Caco-2 (cell line): Measurements from ENCODE around the gene PANX3. TPM values are rescaled to one million over a fixed set of nuclear protein-coding genes. Genes with fewer than 3 reads are reported as not detected.

Experiments
- BruUV-seq: library from RNA; stranded (reverse); fragments of 400-500 nt; replicated peaks from 2 replicates; lab custom pipeline; 2021; lab: Mats Ljungman, UMichigan
- CTCF ChIA-PET: fragments of 300-600 bp; sonication (Branson Sonifier 250); formaldehyde crosslinking; loops from one replicate; lab custom pipeline; 2022; ENCODE audit warnings: antibody characterized with exemption; lab: Charles Lee
- POLR2A ChIA-PET: fragments of 300-600 bp; sonication (Branson Sonifier 250); formaldehyde crosslinking; loops from one replicate; lab custom pipeline; 2022; ENCODE audit warnings: antibody characterized with exemption; lab: Charles Lee
- DNase-seq, 2 experiments: peaks; one replicate each; pipeline versions ENCODE4 v3.0.0 to v3.0.0-alpha.2; 2020 to 2022
- H3K27me3 ChIP-seq: replicated peaks from 2 replicates; pipeline ENCODE4 v1.6.0; 2011; ENCODE audit warnings: low read length; ENCODE audit not compliant: control insufficient read depth, insufficient read depth
- H3K36me3 ChIP-seq: 2 replicates; pipeline ENCODE4 v1.5.1; 2011; ENCODE audit warnings: low read length; ENCODE audit not compliant: control insufficient read depth, insufficient read depth
- H3K4me1 ChIP-seq: fragments of 250-450 bp; sonication (Bioruptor Pico); 2 replicates; pipeline ENCODE4 v1.5.1; 2020; ENCODE audit warnings: mild to moderate bottlenecking
- H3K4me3 ChIP-seq: 2 replicates; pipeline ENCODE4 v1.5.1; 2011; ENCODE audit warnings: low read depth, mild to moderate bottlenecking, control low read depth, low read length
- H3K9me3 ChIP-seq: fragments of 250-450 bp; sonication (Bioruptor Pico); 2 replicates; pipeline ENCODE4 v1.5.1; 2020; ENCODE audit warnings: mild to moderate bottlenecking, moderate library complexity
- H3K27ac Mint-ChIP-seq: one replicate; pipeline ENCODE4 v1.8.0; 2022; ENCODE audit warnings: mixed read lengths; ENCODE audit not compliant: unreplicated experiment
- H3K27me3 Mint-ChIP-seq: one replicate; pipeline ENCODE4 v1.8.0; 2022; ENCODE audit warnings: mixed read lengths; ENCODE audit not compliant: insufficient read depth, unreplicated experiment
- H3K36me3 Mint-ChIP-seq: one replicate; pipeline ENCODE4 v1.8.0; 2022; ENCODE audit warnings: mild to moderate bottlenecking, mixed read lengths; ENCODE audit not compliant: insufficient read depth, unreplicated experiment
- H3K4me1 Mint-ChIP-seq: one replicate; pipeline ENCODE4 v1.8.0; 2022; ENCODE audit warnings: low read depth, mixed read lengths; ENCODE audit not compliant: unreplicated experiment
- H3K4me3 Mint-ChIP-seq: one replicate; pipeline ENCODE4 v1.8.0; 2022; ENCODE audit warnings: mild to moderate bottlenecking, moderate library complexity, mixed read lengths; ENCODE audit not compliant: unreplicated experiment
- H3K9me3 Mint-ChIP-seq: one replicate; pipeline ENCODE4 v1.8.0; 2022; ENCODE audit warnings: mixed read lengths; ENCODE audit not compliant: unreplicated experiment
- intact Hi-C: fragments of 100-400 bp; cut with micrococcal nuclease; formaldehyde crosslinking; loops from one replicate; pipeline ENCODE4 v1.10.0; 2022; ENCODE audit not compliant: unreplicated experiment
- total RNA-seq: library from RNA; stranded (reverse); gene quantifications from 2 replicates; pipeline ENCODE4 v1.2.3, GENCODE V29; 2022
- TF ChIP-seq, protein P1 (sequence below), 2 experiments: fragments of 200-600 bp in 1 of 2; IDR thresholded peaks; 1 replicate in 1 of 2; 2 replicates in 1 of 2; pipeline versions ENCODE4 v1.5.1 to v1.8.0; 2011 to 2022; ENCODE audit warnings: antibody characterized with exemption in 1 of 2, control low read depth in 1 of 2, inconsistent platforms in 1 of 2, low read depth in 1 of 2, low read length in 1 of 2, mild to moderate bottlenecking in 1 of 2, moderate library complexity in 1 of 2; ENCODE audit not compliant: insufficient read depth in 1 of 2, severe bottlenecking in 1 of 2, unreplicated experiment in 1 of 2

Gene PANX3
- total RNA-seq, 1 experiment from 2014 or later = not detected

DNA sequence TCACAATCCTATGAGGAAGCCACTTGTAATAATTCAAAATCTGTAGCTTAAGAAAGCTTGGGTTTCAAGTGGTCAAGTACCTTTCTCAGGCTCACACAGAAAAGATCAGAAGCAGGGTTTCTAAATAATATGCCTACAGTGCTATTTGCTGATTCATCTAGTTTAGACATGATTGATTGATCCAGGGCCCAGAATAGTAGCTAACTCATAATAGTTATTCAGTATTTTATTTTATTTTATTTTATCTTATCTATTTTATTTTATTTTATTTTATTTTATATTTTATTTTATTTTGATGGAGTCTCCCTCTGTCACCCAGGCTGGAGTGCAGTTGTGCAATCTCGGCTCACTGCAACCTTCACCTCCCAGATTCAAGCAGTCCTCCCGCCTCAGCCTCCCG, 15.9 kb upstream of the PANX3 start:
- intact Hi-C loops = no loop called here
- H3K9me3 Mint-ChIP-seq = no peaks in the 10 kb centered on the region
- POLR2A ChIA-PET = no interaction called here
- H3K36me3 ChIP-seq = no peaks in the 10 kb centered on the region
- no peak overlapping the region for H3K4me3 Mint-ChIP-seq
- no peaks in the 10 kb centered on the region for H3K36me3 Mint-ChIP-seq
- TF ChIP-seq, protein P1, sequence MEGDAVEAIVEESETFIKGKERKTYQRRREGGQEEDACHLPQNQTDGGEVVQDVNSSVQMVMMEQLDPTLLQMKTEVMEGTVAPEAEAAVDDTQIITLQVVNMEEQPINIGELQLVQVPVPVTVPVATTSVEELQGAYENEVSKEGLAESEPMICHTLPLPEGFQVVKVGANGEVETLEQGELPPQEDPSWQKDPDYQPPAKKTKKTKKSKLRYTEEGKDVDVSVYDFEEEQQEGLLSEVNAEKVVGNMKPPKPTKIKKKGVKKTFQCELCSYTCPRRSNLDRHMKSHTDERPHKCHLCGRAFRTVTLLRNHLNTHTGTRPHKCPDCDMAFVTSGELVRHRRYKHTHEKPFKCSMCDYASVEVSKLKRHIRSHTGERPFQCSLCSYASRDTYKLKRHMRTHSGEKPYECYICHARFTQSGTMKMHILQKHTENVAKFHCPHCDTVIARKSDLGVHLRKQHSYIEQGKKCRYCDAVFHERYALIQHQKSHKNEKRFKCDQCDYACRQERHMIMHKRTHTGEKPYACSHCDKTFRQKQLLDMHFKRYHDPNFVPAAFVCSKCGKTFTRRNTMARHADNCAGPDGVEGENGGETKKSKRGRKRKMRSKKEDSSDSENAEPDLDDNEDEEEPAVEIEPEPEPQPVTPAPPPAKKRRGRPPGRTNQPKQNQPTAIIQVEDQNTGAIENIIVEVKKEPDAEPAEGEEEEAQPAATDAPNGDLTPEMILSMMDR (IDR thresholded peaks at IDR 0.05; ENCODE audit: insufficient read depth in 1 of 2, low read depth in 1 of 2, low read length in 1 of 2, severe bottlenecking in 1 of 2, unreplicated experiment in 1 of 2) = no peak
- no peak overlapping the region for H3K4me3 ChIP-seq
- DNase-seq = no peak
- no peaks in the 10 kb centered on the region for H3K4me1 Mint-ChIP-seq
- BruUV-seq = no TSS peak
- peaks cover 15% of the 10 kb centered on the region for H3K27me3 Mint-ChIP-seq
- CTCF ChIA-PET = no interaction called here
- no peaks in the 10 kb centered on the region for H3K4me1 ChIP-seq
- no peak overlapping the region for H3K27ac Mint-ChIP-seq
- H3K9me3 ChIP-seq = no peaks in the 10 kb centered on the region
- H3K27me3 ChIP-seq = no peaks in the 10 kb centered on the region

DNA sequence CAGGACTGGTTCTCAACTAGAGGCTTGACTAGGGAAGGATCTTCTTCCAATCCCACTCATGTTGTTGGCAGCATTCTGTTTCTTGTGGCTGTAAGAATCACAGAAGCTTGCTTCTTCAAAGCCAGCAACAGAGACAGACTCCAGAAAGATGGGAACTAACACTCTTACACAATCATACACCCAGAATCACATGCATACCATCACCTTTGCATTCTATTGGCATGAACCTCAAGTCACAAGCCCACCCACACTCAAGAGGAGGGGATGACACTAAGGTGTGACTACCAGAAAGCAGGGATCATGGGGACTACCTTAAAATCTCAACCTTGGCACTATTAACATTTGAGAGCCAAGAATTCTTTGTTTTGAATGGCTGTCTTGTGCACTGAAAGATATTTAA, 13.6 kb upstream of the PANX3 start:
- H3K9me3 ChIP-seq = no peaks in the 10 kb centered on the region
- Mint-ChIP-seq H3K4me3 (no peak overlapping the region), H3K27me3 (peaks cover 16% of the 10 kb centered on the region), H3K4me1 (no peaks in the 10 kb centered on the region), H3K9me3 (no peaks in the 10 kb centered on the region), H3K36me3 (no peaks in the 10 kb centered on the region), H3K27ac (no peak overlapping the region)
- H3K4me1 ChIP-seq = no peaks in the 10 kb centered on the region
- no peaks in the 10 kb centered on the region for H3K27me3 ChIP-seq
- ChIA-PET CTCF (no interaction called here), POLR2A (no interaction called here)
- intact Hi-C loops = no loop called here
- DNase-seq = no peak
- no peak overlapping the region for H3K4me3 ChIP-seq
- TF ChIP-seq, protein P1 (IDR thresholded peaks at IDR 0.05; ENCODE audit: insufficient read depth in 1 of 2, low read depth in 1 of 2, low read length in 1 of 2, severe bottlenecking in 1 of 2, unreplicated experiment in 1 of 2) = no peak
- H3K36me3 ChIP-seq = no peaks in the 10 kb centered on the region
- no TSS peak for BruUV-seq

DNA sequence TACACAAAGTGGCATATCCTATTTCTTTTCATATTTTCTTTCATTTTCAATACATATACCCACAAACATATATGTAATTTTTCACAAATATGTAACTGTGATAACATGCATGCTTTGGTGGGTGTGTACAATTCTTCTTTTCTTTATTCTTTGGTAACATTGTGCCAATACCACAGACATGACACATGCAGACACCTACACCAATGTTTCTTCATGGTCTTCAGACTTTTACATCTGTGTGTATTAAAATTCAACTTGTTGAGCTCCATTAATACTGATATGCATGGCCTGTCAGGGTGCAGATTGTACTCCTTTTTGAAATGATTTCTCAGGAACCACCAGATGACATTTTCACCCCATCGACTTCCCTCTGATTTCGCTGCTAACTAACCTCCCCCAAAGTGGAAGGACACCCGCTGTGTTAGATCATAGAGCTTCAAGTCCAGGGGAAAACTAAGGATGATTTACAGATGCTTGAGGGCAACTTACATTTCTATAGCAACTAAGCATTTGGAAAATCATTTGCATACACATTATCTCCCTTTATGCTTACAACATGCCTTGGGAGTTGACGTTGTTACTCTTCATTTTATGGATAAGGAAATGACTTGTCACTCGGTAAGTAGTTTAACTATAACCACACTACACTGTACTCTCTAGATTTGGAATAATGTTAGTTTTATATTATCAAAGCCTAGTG, 10.5 kb upstream of the PANX3 start:
- peaks cover 7% of the 10 kb centered on the region for H3K4me1 Mint-ChIP-seq

More for the DNA sequence above, 10.5 kb upstream of the PANX3 start:
- TF ChIP-seq, protein P1 (IDR thresholded peaks at IDR 0.05; ENCODE audit: insufficient read depth in 1 of 2, low read depth in 1 of 2, low read length in 1 of 2, severe bottlenecking in 1 of 2, unreplicated experiment in 1 of 2) = no peak
- BruUV-seq = no TSS peak
- Mint-ChIP-seq H3K27me3 (peaks cover 22% of the 10 kb centered on the region), H3K4me3 (no peak overlapping the region), H3K27ac (no peak overlapping the region), H3K36me3 (no peaks in the 10 kb centered on the region), H3K9me3 (no peaks in the 10 kb centered on the region)
- intact Hi-C loops = no loop called here
- Histone ChIP-seq H3K27me3 (no peaks in the 10 kb centered on the region), H3K36me3 (no peaks in the 10 kb centered on the region), H3K4me3 (no peak overlapping the region), H3K9me3 (no peaks in the 10 kb centered on the region), H3K4me1 (no peaks in the 10 kb centered on the region)
- DNase-seq = no peak
- ChIA-PET CTCF (no interaction called here), POLR2A (no interaction called here)
